ENCODE measurements around the gene TMEM132A. TPM values are rescaled to one million over a fixed set of nuclear protein-coding genes. Genes with fewer than 3 reads are reported as not detected.

The TMEM132A gene
- total RNA-seq, 1 donor from 2014 or later, result 197 TPM

DNA sequence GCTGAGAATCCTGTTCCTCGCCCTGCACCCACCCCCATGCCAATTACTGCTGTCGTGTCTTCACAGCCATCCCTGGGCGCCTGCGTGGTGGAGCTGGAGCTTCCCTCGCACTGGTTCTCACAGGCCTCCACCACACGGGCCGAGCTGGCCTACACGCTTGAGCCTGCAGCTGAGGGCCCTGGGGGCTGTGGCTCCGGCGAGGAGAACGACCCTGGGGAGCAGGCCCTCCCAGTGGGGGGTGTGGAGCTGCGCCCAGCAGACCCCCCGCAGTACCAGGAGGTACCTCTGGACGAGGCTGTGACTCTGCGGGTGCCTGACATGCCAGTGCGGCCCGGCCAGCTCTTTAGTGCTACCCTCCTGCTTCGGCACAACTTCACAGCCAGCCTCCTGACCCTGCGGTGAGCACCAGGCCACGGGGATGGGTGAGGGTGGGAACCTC is 4.3 kb downstream of the TMEM132A start:
- TF ChIP-seq, protein P1, sequence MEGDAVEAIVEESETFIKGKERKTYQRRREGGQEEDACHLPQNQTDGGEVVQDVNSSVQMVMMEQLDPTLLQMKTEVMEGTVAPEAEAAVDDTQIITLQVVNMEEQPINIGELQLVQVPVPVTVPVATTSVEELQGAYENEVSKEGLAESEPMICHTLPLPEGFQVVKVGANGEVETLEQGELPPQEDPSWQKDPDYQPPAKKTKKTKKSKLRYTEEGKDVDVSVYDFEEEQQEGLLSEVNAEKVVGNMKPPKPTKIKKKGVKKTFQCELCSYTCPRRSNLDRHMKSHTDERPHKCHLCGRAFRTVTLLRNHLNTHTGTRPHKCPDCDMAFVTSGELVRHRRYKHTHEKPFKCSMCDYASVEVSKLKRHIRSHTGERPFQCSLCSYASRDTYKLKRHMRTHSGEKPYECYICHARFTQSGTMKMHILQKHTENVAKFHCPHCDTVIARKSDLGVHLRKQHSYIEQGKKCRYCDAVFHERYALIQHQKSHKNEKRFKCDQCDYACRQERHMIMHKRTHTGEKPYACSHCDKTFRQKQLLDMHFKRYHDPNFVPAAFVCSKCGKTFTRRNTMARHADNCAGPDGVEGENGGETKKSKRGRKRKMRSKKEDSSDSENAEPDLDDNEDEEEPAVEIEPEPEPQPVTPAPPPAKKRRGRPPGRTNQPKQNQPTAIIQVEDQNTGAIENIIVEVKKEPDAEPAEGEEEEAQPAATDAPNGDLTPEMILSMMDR (IDR thresholded peaks at IDR 0.05; ENCODE audit: unreplicated experiment), result no peak
- H3K36me3 Mint-ChIP-seq, result peaks cover 19% of the 10 kb centered on the region
- H3K4me3 Mint-ChIP-seq, result no peak overlapping the region
- no peak for DNase-seq (ENCODE audit: low spot score in 2 of 2, unreplicated experiment in 2 of 2)
- no peak overlapping the region for H3K27ac Mint-ChIP-seq
- no peaks in the 10 kb centered on the region for H3K9me3 Mint-ChIP-seq
- peaks cover 10% of the 10 kb centered on the region for H3K4me1 Mint-ChIP-seq
- H3K27me3 Mint-ChIP-seq (ENCODE audit: low read depth), result no peaks in the 10 kb centered on the region

DNA sequence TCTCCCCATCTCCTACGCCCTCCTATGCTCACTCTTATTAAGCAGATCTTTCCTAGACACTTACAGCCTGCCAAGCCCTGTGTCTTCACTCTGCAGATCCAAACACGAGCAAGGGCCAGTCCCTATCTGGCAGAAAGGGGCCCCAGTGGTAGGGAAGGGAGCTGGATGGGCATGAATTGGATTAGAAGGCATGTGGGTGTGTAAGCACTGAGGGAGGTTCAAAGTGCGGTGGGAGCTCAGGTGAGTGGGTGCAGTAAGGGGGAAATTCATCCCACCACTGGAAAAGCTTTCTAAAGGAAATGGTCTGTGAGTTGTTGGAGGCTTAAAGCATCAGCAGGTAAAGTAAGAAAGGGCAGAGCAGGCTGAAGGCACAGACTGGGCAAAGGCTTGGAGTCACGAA is 5.5 kb downstream of the TMEM132A start:
- Mint-ChIP-seq H3K27ac (no peak overlapping the region), H3K4me3 (no peak overlapping the region), H3K9me3 (no peaks in the 10 kb centered on the region), H3K4me1 (peaks cover 10% of the 10 kb centered on the region), H3K27me3 (ENCODE audit: low read depth) (no peaks in the 10 kb centered on the region), H3K36me3 (peaks cover 19% of the 10 kb centered on the region)
- DNase-seq (ENCODE audit: low spot score in 2 of 2, unreplicated experiment in 2 of 2), result no peak
- TF ChIP-seq, protein P1 (IDR thresholded peaks at IDR 0.05; ENCODE audit: unreplicated experiment), result no peak

DNA sequence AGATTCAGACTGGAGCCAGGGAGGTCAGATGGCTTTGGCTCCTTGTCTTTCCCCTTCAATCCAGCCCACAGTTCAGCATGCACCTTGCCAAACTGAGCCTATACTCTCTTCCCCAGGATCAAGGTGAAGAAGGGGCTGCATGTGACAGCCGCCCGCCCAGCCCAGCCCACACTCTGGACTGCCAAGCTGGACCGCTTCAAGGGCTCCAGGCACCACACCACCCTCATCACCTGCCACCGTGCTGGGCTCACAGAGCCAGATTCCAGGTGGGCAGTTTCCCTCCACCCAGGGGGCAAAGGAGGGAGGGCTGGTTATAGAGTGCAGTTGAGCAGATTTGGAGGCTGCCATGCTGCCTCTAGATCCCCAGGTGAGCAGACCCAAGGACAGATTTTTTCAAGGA is 6.1 kb downstream of the TMEM132A start:
- H3K9me3 Mint-ChIP-seq, result no peaks in the 10 kb centered on the region
- no peaks in the 10 kb centered on the region for H3K27me3 Mint-ChIP-seq (ENCODE audit: low read depth)
- peaks cover 6% of the 10 kb centered on the region for H3K4me1 Mint-ChIP-seq
- H3K36me3 Mint-ChIP-seq, result peaks cover 19% of the 10 kb centered on the region
- no peak for DNase-seq (ENCODE audit: low spot score in 2 of 2, unreplicated experiment in 2 of 2)
- H3K4me3 Mint-ChIP-seq, result no peak overlapping the region
- TF ChIP-seq, protein P1 (IDR thresholded peaks at IDR 0.05; ENCODE audit: unreplicated experiment), result no peak
- no peak overlapping the region for H3K27ac Mint-ChIP-seq

DNA sequence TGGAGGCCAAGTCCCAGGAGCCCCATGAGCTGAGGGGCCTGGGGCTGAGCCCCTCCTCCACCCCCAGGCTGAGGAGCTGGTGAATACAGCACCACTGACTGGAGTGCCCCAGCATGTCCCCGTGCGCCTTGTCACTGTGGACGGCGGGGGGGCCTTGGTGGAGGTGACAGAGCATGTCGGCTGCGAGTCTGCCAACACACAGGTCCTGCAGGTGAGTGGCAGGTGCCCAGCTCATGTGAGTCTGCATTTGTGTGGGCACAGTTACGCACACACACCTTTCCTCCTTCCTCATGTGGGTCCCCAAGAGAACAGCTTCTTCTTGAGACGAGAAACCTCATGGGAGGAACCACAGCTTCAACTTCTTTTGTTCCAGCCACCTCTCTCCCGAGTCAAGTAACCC is 7.7 kb downstream of the TMEM132A start:
- no peak overlapping the region for H3K4me3 Mint-ChIP-seq
- no peak for DNase-seq (ENCODE audit: low spot score in 2 of 2, unreplicated experiment in 2 of 2)
- TF ChIP-seq, protein P1 (IDR thresholded peaks at IDR 0.05; ENCODE audit: unreplicated experiment), result no peak
- no peaks in the 10 kb centered on the region for H3K9me3 Mint-ChIP-seq
- no peaks in the 10 kb centered on the region for H3K27me3 Mint-ChIP-seq (ENCODE audit: low read depth)
- no peak overlapping the region for H3K27ac Mint-ChIP-seq
- H3K36me3 Mint-ChIP-seq, result peaks cover 20% of the 10 kb centered on the region
- H3K4me1 Mint-ChIP-seq, result no peaks in the 10 kb centered on the region

DNA sequence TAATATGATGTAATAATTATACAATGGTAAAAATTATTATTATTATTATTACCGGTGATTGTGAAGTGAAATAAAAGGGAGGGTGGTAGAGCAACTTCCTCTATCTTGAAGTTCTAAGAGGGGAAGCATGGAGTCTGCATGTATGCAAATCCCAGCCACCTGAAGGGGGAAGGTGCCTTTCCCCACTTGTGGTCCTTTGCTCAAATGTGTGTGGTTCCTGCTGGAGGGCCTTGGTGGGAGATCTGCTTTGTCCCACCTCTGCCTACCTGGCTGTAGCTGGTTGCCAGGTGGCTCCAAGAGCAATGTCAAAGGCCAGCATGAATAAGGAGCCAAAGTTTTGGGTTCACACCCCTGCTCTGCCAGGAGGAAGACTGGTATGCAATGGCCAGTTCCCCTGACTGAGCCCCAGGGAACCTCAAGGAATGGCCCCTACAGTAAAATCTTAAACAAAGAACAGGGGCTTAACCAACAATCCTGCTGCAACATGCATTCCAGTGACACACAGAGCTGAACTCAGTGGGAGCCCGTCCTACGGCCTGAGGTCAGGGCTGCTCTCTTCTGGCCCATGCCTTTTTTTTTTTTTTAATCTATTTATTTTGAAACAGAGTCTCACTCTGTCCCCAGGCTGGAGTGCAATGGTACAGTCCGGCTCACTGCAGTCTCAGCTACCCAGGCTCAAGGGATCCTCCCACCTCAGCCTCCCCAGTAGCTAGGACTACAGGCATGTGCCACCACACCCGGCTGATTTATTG is 8.5 kb downstream of the TMEM132A start:
- peaks cover 17% of the 10 kb centered on the region for H3K36me3 Mint-ChIP-seq
- no peaks in the 10 kb centered on the region for H3K9me3 Mint-ChIP-seq
- H3K4me1 Mint-ChIP-seq, result no peaks in the 10 kb centered on the region
- TF ChIP-seq, protein P1 (IDR thresholded peaks at IDR 0.05; ENCODE audit: unreplicated experiment), result no peak
- no peak for DNase-seq (ENCODE audit: low spot score in 2 of 2, unreplicated experiment in 2 of 2)
- H3K4me3 Mint-ChIP-seq, result no peak overlapping the region
- no peak overlapping the region for H3K27ac Mint-ChIP-seq
- no peaks in the 10 kb centered on the region for H3K27me3 Mint-ChIP-seq (ENCODE audit: low read depth)
